ENCODE results near the gene HLA-B.

DNA sequence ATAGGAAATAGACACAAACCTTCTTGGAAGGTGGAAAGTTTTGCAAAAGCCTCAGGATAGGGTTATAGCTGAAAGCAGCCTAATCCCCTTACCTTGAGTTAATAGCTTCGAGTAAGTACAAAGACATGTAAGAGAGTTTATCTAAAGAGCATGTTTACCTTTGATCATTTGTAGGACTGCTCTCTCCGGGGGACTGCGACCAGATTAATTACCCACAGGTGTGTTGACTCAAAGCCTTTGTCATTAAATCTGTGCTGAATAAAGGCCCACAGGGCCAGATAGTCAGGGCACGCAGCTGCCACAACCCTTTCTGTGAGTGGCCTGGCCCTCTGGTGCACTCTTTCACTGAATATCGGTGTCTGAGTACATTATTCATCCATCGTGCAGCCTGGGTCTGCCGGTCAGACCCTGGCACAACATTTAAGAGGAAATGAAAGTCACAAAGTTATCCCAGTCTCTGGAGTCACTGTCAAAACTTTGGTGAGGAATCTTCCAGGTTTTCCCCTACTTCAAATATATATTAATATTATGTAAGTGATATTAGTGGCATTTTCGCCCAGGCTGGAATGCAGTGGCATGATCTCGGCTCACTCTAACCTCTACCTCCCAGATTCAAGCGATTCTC is 41.0 kb upstream of the HLA-B start:
- no peak for TF ChIP-seq CTCF (IDR thresholded peaks at IDR 0.05; ENCODE audit: low read depth, low read length, missing input control)
- TF ChIP-seq, protein P1, sequence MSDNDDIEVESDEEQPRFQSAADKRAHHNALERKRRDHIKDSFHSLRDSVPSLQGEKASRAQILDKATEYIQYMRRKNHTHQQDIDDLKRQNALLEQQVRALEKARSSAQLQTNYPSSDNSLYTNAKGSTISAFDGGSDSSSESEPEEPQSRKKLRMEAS (IDR thresholded peaks at IDR 0.05) = no peak
- no peak for TF ChIP-seq REST (IDR thresholded peaks at IDR 0.05)
- no peak for TF ChIP-seq YY1 (IDR thresholded peaks at IDR 0.05)
- no peak for TF ChIP-seq TAF1 (conservative IDR thresholded peaks at IDR 0.05)
- TF ChIP-seq SP1 (IDR thresholded peaks at IDR 0.05) = no peak
- no peak for TF ChIP-seq FOXA1 (IDR thresholded peaks at IDR 0.05)
- no peak for TF ChIP-seq RAD21 (IDR thresholded peaks at IDR 0.05)

Data from liver (tissue), 3 donors.